HG02885 (cell line): Measurements from ENCODE around the gene CTIF.

Experiments
- ATAC-seq: cut with Tn5 transposase; IDR thresholded peaks from one replicate; pipeline ENCODE4 v1.9.1; 2021; ENCODE audit warnings: mild to moderate bottlenecking; ENCODE audit not compliant: unreplicated experiment, poor library complexity

The CTIF gene

DNA sequence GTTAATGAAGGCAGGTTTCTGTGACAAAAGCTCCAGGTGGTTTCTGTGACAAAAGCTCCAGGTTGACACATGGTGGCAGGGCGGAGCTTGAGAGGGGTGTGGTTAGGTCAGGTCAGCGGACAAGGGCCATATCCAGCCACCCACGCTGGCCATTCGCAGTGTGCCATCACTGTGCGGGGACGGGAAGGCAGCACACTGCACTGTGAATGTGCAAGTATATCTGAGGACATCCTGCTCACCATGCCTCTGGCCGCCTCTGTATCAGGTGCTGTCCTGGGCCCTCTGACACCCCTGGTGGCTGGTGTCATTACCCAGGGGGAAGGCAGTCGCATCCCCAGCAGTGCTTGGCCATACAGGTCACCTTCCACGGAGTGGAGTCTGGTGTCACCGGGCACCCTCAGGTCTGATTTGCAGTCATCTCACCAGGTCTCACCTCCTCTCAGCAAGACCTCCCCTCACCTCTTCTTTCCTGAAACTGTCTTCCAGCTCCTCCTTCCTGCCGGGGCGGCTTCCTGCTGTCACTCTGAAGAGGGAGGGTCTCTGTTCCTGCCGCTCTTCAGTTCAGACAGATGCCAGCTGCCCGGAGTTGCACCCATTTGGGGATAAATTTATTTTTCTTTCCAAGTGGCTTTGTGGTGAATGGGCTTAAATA is 34.9 kb downstream of the CTIF start:
- ATAC-seq = no peak

DNA sequence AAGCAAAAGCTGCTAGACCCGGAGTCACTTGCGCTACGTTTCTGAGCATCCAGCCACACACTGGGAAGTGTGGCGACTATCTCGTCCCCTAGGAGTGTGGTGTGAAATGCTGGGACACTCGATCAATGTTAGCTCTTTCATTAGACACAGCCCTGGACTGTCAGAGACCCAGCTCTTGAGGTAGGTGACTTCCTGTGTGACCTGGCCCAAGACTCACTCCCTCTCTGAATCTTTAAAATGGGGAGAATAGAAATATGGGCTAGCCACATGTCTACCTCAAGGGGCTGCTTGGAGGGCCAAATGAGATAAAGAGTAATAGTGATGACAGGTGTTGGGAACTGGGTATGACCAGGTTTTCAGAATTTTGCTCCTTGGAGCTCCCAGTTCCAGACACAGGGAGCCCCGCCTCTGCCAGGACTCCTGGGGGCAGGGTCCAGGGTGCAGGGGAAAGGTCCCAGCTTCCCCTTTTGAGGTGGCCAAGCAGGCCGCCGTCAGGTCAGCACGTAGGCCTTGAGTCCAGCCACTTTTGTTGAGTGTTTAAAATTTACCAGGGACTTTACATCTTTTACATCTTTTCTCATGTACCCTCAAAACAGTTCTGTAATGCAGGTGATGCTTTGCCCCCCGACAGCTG is 36.0 kb downstream of the CTIF start:
- ATAC-seq = no peak

- ATAC-seq = no peak
These were observed 36.4 kb downstream of the CTIF start for GRCh38 chr18:48575301-48575657.

GRCh38 chr18:48575658-48576456 is 37.0 kb downstream of the CTIF start:
- ATAC-seq = no peak

DNA sequence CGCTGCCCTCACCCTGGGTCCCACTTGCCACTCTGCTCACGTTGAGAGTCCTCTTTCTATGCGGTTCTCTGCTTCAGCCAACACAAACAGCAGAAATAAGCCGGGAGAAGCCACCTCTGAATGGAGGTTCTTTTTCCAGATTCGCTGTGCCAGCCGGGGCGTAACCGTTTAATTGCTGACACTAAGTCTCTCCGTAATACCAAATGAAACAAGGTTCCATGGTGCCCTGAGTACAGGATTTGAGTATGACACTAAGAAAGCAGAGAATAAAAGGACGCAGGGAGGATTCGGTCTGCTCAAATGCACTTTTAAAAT is 37.6 kb downstream of the CTIF start:
- ATAC-seq = no peak

DNA sequence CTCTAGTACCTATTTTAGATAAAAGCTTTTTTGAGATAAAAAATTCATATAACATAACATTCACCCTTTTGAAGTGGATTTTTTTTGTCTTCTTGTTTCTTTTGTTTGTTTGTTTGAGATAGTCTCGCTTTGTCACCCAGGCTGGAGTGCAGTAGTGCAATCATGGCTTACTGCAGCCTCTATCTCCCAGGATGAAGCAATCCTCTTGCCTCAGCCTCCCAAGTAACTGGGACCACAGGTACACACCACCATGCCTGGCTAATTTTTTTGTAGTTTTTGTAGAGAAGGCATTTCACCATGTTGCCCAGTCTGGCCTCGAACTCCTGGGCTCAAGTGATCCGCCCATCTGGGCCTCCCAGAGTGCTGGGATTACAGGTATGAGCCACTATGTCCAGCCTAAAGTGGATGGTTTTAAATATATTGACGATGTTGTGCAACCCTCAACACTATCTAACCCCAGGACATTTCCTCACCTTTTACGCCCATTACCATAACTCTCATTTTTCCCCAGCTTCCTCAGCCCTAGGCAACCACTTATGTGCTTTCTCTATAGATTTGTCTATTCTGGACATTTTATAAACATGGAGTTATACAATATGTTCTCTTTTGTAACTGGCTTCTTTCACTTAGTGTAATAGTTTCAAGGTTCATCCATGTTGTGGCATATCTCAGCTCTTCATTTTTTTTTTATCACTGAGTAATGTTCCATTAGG is 38.8 kb downstream of the CTIF start:
- ATAC-seq = no peak

GRCh38 chr18:48578289-48578688 is 39.5 kb downstream of the CTIF start:
- ATAC-seq = no peak

- ATAC-seq = no peak
These were observed 41.2 kb downstream of the CTIF start for GRCh38 chr18:48580066-48580465.

DNA sequence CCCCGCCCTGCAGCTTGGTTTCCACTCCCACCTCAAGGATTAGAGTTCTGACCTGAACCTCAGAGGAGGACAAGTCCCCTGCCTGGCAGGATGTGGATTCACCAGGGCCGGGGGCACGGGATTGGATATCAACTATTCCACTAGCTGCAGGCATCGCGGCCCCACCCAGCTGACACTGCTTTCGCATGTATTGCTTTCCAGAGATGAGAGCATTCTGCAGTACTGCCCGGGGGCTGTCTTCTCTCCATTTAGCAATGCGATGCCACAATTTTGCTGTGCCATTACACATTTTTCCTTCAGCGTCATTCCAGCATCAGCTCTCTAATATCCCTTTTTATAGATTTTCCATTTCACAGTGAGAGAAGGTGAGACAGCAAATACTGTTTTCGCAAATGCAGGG is 42.0 kb downstream of the CTIF start:
- ATAC-seq = no peak

DNA sequence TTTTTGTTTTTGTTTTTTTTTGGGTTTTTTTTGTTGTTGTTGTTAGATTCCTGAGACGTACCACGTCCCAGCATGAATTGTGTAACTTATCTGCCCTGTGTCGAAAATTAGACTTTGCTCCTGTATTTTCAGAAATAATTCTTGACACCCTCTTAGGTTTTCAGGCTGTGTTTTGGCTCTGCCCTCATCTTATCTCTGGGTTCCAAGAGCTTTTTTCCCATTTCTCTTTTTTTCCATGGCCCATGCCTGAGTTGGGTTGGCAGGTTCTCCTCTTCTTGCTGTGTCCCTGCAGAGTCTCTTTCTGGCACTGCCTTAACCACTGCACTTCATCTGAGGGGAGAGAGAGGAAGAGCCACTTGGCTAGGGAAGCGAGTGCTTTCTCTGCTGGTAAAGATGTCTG is 42.4 kb downstream of the CTIF start:
- no peak for ATAC-seq

- ATAC-seq = no peak
These were observed 43.1 kb downstream of the CTIF start for GRCh38 chr18:48581941-48582340.

DNA sequence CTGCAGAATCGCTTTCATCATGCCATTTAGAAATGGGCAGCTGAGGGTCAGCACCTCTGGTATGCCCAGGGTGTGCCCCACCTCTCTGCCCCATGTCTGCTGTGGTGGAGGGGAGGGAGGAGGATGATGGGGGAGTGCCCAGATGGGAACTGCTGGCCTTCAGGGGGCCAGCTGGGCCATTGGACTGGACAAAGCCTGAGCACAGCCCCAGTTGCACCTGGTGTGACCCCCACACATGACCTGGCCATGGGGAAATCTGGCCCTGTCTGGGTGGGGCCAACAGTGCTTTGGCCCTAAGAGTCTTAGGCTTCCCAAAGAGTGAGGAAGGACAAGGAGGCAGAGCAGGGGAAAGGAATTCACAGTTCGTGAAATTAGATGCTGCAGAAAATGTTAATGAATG is 44.1 kb downstream of the CTIF start:
- no peak for ATAC-seq

GRCh38 chr18:48583573-48583972 is 44.7 kb downstream of the CTIF start:
- no peak for ATAC-seq

- ATAC-seq = no peak
These were observed 51.1 kb downstream of the CTIF start for GRCh38 chr18:48589797-48590519.

- ATAC-seq = no peak
These were observed 51.8 kb downstream of the CTIF start for GRCh38 chr18:48590678-48591077.

- no peak for ATAC-seq
These were observed 53.8 kb downstream of the CTIF start for GRCh38 chr18:48592540-48593171.

DNA sequence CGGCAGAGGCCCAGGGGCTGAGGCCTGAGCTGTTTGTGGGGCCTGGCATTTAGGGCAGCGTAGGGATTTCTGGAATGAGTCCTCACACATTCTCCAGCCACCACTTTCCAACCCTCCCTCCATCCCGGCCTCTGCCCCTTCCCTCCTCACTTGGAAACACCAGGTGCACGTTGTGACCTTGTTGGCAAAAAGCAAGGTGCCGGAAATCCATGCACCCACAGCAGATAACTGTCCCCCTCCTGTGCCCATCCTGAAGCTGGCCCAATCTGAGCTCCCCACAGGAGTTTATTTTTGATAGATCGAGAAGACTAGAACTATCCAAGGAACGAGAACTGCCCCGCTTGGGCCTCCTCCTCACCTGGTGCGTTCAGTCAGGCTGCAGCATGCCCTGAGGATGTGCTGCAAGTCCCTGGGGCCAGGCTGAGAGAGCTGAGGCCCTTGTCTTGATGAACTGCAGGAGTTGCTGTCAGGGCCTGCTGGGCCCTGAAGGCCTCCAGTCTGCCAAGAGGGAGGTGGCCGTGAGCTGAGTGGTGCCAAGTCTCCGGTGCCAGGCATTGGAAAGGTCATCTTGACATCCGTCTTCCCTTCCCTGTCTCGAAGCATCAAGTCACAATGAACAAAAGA is 55.8 kb downstream of the CTIF start:
- no peak for ATAC-seq

DNA sequence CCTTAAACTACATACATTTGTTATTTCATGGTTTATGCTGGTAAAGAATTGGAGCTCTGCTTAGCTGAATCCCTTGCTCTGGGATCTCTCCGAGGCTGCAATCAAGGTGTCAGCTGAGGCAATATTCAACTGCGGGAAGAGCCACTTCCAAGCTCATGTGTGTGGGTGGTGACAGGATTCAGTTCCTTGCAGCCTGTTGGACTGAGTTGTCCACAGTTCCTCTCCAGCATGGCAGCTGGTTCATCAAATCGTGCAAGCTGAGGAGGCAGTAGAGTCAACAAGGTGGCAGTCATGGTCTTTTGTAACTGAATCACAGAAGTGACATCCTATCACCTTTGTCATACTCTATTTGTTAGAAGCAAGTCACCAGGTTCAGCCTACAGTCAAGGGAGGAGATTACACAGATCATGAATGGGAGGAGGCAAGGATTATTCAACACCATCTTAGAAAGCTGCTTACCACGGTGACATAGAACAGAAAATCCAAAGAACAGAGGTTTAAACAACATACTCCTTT is 56.9 kb downstream of the CTIF start:
- no peak for ATAC-seq

- no peak for ATAC-seq
These were observed 58.3 kb downstream of the CTIF start for GRCh38 chr18:48597110-48597509.
